ENCODE results near the gene SPO11.

SPO11 gene, protein sequence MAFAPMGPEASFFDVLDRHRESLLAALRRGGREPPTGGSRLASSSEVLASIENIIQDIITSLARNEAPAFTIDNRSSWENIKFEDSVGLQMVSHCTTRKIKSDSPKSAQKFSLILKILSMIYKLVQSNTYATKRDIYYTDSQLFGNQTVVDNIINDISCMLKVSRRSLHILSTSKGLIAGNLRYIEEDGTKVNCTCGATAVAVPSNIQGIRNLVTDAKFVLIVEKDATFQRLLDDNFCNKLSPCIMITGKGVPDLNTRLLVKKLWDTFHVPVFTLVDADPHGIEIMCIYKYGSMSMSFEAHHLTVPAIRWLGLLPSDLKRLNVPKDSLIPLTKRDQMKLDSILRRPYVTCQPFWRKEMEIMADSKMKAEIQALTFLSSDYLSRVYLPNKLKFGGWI

DNA sequence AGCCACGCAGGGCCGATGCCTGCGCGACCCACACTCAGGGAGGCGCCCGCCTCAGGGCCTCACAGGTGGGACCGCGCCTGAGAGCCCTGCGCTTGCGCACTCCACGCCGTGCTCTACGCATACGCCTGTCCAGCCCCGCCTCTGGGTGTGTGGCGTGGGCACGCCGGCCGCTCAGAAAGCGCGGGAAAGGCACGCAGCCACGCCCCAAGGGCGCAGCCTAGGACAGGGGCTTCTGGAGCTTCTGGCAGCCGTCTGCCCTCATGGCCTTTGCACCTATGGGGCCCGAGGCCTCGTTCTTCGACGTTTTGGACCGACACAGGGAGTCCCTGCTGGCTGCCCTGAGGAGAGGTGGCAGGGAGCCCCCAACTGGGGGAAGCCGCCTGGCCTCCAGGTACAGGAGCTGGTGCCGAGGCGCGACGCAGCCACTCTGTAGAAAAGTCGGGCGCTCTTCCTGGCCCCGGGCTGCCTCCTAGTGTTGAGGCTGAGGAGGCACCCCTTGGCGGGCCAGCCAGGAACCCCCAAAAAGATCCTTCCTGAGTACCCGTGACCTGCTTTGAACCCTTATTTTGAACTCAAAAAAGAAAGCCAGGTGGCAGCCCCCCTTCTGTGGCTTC lies at the start of gene SPO11:
TSS of gene SPO11 (plus strand) at position 196 of the 614 bp plus-strand sequence. CDS start at position 261, 65 bp downstream.
- H3K4me3 ChIP-seq (ENCODE audit: low read length) = no peak within 1 kb of the TSS

DNA sequence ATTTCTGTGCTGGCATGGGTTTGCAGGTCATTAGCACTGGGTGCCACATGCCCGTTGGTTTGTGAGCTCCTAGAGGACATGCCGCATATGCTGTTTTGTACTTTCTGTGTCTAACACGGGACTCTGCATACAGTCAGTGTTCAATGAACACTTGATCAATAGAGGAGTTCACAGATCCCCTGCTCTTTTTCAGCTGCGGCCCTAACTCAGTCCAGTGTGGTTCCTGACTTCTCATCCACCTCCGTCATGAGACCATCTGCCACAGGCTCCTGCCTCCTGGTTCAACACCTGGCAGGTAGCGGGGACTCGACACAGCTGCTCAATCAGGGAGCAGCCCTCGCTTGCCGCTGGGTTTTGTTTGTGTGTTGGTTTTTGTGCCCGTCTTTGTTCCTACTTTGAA lies 49.4 kb upstream of the SPO11 start:
- TF ChIP-seq ZNF274 (IDR thresholded peaks at IDR 0.05; ENCODE audit: low read depth, low read length) = no peak
- no peak overlapping the region for H3K4me3 ChIP-seq (ENCODE audit: low read length)

More for the DNA sequence above, at the start of gene SPO11:
- no peak for TF ChIP-seq ZNF274 (IDR thresholded peaks at IDR 0.05; ENCODE audit: low read depth, low read length)

DNA sequence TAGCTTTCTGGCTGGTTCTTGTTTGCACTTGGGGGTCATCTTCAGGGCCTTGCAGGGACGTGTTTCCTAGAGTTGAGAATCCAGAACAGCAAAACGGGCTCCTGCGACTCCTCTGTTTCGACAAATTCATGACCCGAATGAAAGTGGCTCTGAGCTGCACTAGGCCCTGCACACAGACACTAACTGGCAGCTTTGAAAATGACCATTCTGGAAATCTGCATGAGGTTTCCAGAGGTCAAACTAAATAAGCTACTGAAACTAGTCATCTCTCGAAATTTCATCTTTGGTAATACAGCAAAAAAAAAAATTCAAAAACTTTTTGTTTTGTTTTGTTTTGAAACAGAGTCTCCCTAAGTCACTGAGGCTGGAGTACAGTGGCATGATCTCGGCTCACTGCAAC lies 47.7 kb upstream of the SPO11 start:
- no peak for TF ChIP-seq ZNF274 (IDR thresholded peaks at IDR 0.05; ENCODE audit: low read depth, low read length)
- no peak overlapping the region for H3K4me3 ChIP-seq (ENCODE audit: low read length)

DNA sequence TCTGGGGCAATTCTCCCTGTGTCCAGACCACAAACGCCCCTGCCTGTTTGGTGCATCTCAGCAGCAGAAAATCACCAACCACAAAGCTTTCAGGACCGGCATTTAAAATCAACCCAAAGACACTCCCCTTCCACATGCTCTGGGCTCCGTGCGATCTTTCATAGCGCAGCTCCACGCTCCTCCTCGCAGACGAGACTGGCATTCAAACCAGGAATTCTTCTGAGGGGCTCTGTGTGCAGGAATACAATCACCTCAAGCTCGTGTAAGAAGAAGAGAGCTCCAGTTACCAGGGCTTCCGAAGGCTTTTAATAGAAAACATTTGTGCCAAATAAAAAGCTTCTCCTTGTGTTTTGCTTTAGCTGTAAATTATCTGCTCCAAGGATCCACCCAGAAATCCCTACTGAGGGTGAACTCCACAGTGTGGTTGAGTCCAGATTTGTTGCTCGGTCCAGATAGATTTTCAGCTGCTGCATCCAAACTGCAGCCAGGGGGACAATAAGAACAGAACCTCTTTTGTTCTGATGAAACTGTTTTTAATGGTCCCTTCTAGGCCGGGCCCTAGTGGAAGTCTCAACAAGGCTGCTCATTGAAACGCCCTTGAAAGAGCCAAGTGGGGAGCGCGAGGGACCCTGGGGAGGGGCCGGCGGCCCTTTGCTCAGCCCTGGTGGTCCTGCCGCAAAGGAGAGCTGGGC lies 46.8 kb upstream of the SPO11 start:
- TF ChIP-seq ZNF274 (IDR thresholded peaks at IDR 0.05; ENCODE audit: low read depth, low read length) = no peak
- H3K4me3 ChIP-seq (ENCODE audit: low read length) = no peak overlapping the region

DNA sequence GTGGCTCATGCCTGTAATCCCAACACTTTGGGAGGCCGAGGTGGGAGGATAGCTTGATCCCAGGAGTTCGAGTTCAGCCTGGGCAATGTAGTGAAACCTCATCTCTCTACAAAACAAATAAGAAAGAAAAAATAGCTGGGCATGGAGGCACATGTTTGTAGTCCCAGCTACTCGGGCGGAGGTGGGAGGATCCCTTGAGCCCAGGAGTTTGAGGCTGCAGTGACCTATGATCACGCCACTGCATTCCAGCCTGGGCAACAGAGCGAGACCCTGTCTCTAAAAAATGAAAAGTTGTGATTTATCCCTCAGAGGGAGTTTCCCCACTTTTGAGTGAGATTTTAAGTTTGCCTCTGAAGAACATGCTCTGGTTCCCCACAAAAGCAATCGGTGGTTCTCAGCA lies 45.7 kb upstream of the SPO11 start:
- no peak overlapping the region for H3K4me3 ChIP-seq (ENCODE audit: low read length)
- no peak for TF ChIP-seq ZNF274 (IDR thresholded peaks at IDR 0.05; ENCODE audit: low read depth, low read length)

DNA sequence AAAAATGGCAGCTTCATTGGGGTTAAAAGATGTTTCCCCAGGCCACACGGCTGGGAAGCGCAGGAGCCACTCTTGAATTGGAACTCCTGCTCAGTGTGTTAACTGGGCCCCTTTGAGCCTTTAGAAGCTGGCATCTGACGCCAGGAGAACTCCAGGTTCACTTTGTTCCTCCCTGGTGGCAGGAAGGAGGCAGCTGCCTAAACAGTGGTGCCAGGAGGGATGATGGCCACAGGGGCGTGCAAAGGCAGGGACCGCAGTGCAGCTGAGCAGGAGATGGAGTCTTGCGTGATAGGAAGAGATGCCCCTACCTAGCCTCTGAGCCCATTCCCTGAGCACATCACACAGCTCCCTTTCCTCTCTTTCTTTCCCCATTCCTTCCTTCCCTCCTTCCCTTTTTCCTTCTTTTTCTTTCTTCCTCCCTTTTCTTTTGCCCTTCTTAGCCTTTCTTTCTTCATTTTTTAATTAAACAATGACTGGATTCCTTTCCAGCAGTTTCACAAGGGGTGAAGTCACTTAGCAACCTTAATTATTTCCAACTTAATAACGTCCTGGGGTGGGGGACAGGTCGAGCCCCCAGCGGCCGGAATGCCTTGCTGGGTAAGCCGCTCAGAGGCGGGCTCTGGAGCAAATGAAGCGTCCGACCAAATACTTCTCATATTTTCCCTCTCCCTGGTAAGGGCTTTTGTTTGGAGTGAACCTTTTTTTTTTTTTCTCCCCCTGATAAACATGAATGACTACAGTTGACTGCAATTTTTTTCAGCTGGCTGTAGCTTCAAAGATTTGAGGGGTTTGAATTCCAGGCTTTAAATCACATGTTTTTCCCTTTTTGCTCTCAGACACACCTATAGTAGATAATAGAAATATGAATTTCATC lies 42.4 kb upstream of the SPO11 start:
- no peak overlapping the region for H3K4me3 ChIP-seq (ENCODE audit: low read length)
- no peak for TF ChIP-seq ZNF274 (IDR thresholded peaks at IDR 0.05; ENCODE audit: low read depth, low read length)

DNA sequence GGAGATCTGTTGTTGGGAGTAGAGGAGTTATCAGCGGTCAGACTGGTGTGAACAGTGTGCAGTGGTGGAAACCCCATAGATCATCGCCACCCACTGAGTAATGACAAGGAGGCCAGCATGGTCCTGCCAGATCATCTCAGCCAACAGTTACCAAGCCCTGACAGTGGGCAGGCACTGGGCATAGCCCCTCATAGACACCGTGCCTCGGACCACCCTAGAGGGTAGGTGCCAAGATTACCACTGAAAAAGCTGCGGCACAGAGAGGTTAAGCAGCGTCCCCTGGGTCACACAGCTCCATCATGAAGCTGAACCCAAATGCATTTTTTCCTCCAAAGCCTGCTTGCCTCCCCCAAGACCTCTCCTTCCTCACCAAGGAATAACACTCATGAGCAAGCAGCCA lies 41.7 kb upstream of the SPO11 start:
- H3K4me3 ChIP-seq (ENCODE audit: low read length) = no peak overlapping the region
- no peak for TF ChIP-seq ZNF274 (IDR thresholded peaks at IDR 0.05; ENCODE audit: low read depth, low read length)

DNA sequence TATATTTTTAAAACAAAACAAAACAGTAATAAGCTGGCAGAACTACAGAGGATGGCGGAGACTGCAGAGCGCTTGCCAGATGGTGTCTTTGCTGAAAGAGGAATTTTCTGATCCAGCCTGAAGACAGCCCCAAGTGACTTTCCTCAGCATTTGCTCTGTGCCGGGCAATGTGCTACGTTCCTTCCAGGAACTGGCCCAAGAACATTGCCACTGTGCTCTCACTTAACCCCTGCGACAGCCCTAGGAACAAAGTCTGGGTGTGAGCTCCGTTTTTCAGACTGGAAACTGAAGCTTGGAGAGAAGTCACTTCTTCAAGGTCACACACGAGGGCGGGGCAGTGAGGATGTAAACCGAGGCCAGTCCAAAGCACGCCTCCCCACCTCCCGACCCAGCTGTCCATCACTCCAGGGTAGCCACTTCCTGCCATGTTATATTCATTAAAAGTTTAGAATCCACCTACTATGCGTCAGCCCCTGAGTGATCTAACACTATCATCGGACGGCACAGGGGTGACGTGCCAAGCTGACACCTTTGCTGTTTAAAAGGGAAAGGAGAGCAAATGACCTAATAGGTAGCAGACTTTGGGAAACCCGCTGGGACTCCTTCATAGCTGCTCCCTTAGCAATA lies 40.8 kb upstream of the SPO11 start:
- no peak overlapping the region for H3K4me3 ChIP-seq (ENCODE audit: low read length)

DNA sequence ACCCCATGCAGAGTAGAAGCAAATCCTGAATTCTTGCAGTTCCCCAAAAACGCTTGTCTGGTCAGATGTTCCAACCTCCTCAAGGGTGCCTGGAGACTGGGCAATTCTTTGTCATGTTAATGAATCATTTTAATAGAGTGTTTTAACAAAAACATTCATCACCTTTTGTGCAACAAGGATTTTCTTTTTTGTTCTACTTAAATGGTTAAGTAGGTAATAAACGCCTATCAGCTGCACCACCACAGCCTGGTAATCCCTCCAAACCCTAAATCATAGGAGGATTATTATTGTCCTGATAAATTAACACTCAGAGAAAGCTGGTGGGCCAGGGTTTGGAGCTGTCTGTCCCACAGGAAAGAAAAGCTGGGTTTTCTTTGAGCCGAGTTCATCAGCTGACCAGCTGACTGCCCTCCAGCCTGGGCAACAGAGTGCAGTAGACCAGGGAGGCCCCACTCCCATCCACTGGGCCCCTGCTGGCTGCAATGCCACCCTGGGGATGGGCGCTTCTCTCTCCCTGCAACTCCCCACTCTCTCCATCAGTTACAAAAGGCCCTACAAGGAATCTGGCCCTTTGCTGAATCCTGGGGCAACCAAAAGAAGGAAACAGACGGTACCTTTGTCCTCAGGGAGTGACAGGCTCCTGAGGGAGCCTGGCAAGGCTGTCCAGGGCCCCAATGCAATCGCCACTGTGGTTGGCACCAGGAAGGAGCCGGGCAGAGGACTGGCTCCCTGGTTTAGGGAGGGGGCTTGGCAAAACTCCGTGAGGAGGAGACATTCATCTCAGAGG lies 40.0 kb upstream of the SPO11 start:
- H3K4me3 ChIP-seq (ENCODE audit: low read length) = no peak overlapping the region
- TF ChIP-seq ZNF274 (IDR thresholded peaks at IDR 0.05; ENCODE audit: low read depth, low read length) = no peak

More for the DNA sequence above, 40.8 kb upstream of the SPO11 start:
- no peak for TF ChIP-seq ZNF274 (IDR thresholded peaks at IDR 0.05; ENCODE audit: low read depth, low read length)

DNA sequence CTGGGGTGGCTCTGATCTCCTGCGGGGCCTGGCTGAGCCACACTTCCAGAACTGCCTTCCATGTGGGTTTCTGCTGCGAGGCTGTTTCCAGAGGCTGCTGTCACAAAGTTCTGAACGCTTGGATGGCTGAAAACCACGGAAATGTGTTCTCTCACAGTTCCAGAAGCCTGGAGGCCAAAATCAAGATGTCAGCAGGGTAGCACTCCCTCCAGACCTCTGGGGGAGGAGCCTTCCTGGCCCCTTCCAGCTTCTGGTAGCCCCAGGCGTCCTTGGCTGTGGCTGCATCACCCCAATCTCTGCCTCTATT lies 39.5 kb upstream of the SPO11 start:
- no peak for TF ChIP-seq ZNF274 (IDR thresholded peaks at IDR 0.05; ENCODE audit: low read depth, low read length)
- H3K4me3 ChIP-seq (ENCODE audit: low read length) = no peak overlapping the region

DNA sequence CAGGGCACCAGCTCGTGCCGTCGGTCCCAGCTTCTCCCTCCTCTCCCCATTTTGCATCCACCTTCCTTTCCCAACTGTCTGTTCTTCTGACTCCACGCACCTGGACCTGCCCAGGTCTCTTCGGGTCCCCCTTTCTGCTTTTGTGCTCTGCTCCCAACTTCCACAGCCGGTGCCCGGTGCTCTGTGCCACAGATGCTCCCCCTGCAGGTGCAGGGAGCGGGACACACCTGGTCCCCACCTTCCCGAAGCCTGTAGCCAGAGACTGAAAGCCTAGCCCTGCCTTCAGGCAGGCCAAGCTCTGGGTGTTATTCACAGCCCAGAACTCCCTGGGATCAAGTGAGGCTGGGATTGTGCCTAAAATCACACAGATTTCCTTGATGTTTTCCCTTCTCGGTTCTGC lies 38.6 kb upstream of the SPO11 start:
- H3K4me3 ChIP-seq (ENCODE audit: low read length) = no peak overlapping the region
- no peak for TF ChIP-seq ZNF274 (IDR thresholded peaks at IDR 0.05; ENCODE audit: low read depth, low read length)

DNA sequence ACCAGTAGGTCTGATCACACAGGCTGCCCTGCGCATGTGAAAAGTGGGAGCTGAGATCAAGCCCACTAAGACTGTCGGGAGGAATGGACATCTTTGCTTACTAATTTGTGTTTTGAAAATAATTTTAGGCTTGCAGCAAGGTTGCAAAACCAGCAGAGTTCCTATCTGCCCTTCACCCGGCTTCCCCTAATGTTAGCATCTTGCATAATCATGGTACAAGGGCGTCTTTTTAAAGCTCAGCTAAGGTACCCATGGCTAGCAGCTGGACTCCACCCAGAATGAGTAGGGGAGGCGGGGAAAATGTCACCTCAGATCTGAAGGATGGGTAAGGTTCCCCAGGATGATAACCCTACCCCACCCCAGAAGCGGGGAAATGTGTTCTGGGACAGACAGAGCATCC lies 37.9 kb upstream of the SPO11 start:
- TF ChIP-seq ZNF274 (IDR thresholded peaks at IDR 0.05; ENCODE audit: low read depth, low read length) = no peak

DNA sequence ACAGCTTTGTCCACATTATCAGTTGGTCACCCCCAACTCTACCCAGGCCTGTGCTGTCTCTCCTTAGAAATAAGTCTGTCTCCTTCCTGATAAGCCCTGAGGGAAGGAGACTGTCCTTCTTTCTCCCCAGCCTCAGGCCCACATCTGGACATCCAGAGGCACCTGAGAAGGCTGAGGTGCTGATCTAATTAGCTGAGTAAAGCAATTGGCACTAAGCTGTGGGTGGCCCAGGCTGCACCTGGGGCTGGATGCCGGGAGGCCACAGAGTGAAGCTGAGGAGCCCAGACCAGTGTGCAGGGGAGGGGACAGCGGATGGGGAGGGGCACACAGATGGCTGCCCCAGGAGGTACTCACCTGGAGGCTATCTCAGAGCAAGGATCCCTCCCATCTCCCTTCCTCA lies 37.0 kb upstream of the SPO11 start:
- TF ChIP-seq ZNF274 (IDR thresholded peaks at IDR 0.05; ENCODE audit: low read depth, low read length) = no peak

More for the DNA sequence above, 37.9 kb upstream of the SPO11 start:
- no peak overlapping the region for H3K4me3 ChIP-seq (ENCODE audit: low read length)

More for the DNA sequence above, 37.0 kb upstream of the SPO11 start:
- H3K4me3 ChIP-seq (ENCODE audit: low read length) = no peak overlapping the region
